ENCODE results near the gene SLC46A2. TPM values are rescaled to one million over a fixed set of nuclear protein-coding genes. Genes with fewer than 3 reads are reported as not detected.

The SLC46A2 gene
- total RNA-seq, 1 donor from 2014 or later, result not detected

GRCh38 chr9:112881331-112881730 lies 9.3 kb downstream of the SLC46A2 start:
- Mint-ChIP-seq H3K27ac (no peak overlapping the region), H3K4me3 (ENCODE audit: low read depth) (no peak overlapping the region), H3K36me3 (ENCODE audit: insufficient read depth) (peaks cover 2% of the 10 kb centered on the region), H3K4me1 (ENCODE audit: low read depth) (peaks cover 14% of the 10 kb centered on the region), H3K9me3 (ENCODE audit: low read depth) (no peaks in the 10 kb centered on the region), H3K27me3 (peaks cover 6% of the 10 kb centered on the region)
- DNase-seq (ENCODE audit: low spot score, unreplicated experiment), result no peak
- TF ChIP-seq CTCF (IDR thresholded peaks at IDR 0.05; ENCODE audit: unreplicated experiment), result no peak

GRCh38 chr9:112880650-112881049 lies 10.0 kb downstream of the SLC46A2 start:
- Mint-ChIP-seq H3K4me3 (ENCODE audit: low read depth) (no peak overlapping the region), H3K36me3 (ENCODE audit: insufficient read depth) (peaks cover 2% of the 10 kb centered on the region), H3K27me3 (peaks cover 6% of the 10 kb centered on the region), H3K27ac (no peak overlapping the region), H3K4me1 (ENCODE audit: low read depth) (peaks cover 14% of the 10 kb centered on the region), H3K9me3 (ENCODE audit: low read depth) (no peaks in the 10 kb centered on the region)
- no peak for DNase-seq (ENCODE audit: low spot score, unreplicated experiment)
- no peak for TF ChIP-seq CTCF (IDR thresholded peaks at IDR 0.05; ENCODE audit: unreplicated experiment)

- Mint-ChIP-seq H3K27me3 (peaks cover 6% of the 10 kb centered on the region), H3K4me1 (ENCODE audit: low read depth) (peaks cover 16% of the 10 kb centered on the region), H3K36me3 (ENCODE audit: insufficient read depth) (peaks cover 2% of the 10 kb centered on the region), H3K9me3 (ENCODE audit: low read depth) (no peaks in the 10 kb centered on the region), H3K27ac (no peak overlapping the region), H3K4me3 (ENCODE audit: low read depth) (no peak overlapping the region)
- TF ChIP-seq CTCF (IDR thresholded peaks at IDR 0.05; ENCODE audit: unreplicated experiment), result no peak
- no peak for DNase-seq (ENCODE audit: low spot score, unreplicated experiment)
Observed at GRCh38 chr9:112878752-112879151, 11.9 kb downstream of the SLC46A2 start.

- Mint-ChIP-seq H3K36me3 (ENCODE audit: insufficient read depth) (no peaks in the 10 kb centered on the region), H3K4me1 (ENCODE audit: low read depth) (peaks cover 32% of the 10 kb centered on the region)
- no peak for TF ChIP-seq CTCF (IDR thresholded peaks at IDR 0.05; ENCODE audit: unreplicated experiment)
Observed at GRCh38 chr9:112873773-112874405, 16.8 kb downstream of the SLC46A2 start.

GRCh38 chr9:112872019-112872418 lies 18.7 kb downstream of the SLC46A2 start:
- no peak overlapping the region for H3K27ac Mint-ChIP-seq
- no peak for TF ChIP-seq CTCF (IDR thresholded peaks at IDR 0.05; ENCODE audit: unreplicated experiment)
- peaks cover 36% of the 10 kb centered on the region for H3K4me1 Mint-ChIP-seq (ENCODE audit: low read depth)
- H3K4me3 Mint-ChIP-seq (ENCODE audit: low read depth), result no peak overlapping the region
- no peaks in the 10 kb centered on the region for H3K36me3 Mint-ChIP-seq (ENCODE audit: insufficient read depth)
- DNase-seq (ENCODE audit: low spot score, unreplicated experiment), result no peak
- no peaks in the 10 kb centered on the region for H3K9me3 Mint-ChIP-seq (ENCODE audit: low read depth)
- no peaks in the 10 kb centered on the region for H3K27me3 Mint-ChIP-seq

More at GRCh38 chr9:112873773-112874405, 16.8 kb downstream of the SLC46A2 start:
- Mint-ChIP-seq H3K4me3 (ENCODE audit: low read depth) (no peak overlapping the region), H3K27me3 (no peaks in the 10 kb centered on the region), H3K9me3 (ENCODE audit: low read depth) (no peaks in the 10 kb centered on the region), H3K27ac (no peak overlapping the region)
- no peak for DNase-seq (ENCODE audit: low spot score, unreplicated experiment)
